ENCODE measurements around the gene FCHO2. TPM values are rescaled to one million over a fixed set of nuclear protein-coding genes. Genes with fewer than 3 reads are reported as not detected.
"Not testable (repeated sequence)": the region's sequence is repeated elsewhere in the genome, so short reads cannot be mapped to it uniquely, and the experiment has no call there.

Gene FCHO2, protein sequence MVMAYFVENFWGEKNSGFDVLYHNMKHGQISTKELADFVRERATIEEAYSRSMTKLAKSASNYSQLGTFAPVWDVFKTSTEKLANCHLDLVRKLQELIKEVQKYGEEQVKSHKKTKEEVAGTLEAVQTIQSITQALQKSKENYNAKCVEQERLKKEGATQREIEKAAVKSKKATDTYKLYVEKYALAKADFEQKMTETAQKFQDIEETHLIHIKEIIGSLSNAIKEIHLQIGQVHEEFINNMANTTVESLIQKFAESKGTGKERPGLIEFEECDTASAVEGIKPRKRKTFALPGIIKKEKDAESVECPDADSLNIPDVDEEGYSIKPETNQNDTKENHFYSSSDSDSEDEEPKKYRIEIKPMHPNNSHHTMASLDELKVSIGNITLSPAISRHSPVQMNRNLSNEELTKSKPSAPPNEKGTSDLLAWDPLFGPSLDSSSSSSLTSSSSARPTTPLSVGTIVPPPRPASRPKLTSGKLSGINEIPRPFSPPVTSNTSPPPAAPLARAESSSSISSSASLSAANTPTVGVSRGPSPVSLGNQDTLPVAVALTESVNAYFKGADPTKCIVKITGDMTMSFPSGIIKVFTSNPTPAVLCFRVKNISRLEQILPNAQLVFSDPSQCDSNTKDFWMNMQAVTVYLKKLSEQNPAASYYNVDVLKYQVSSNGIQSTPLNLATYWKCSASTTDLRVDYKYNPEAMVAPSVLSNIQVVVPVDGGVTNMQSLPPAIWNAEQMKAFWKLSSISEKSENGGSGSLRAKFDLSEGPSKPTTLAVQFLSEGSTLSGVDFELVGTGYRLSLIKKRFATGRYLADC
- 1.3 and 1.6 TPM in 2 replicates for total RNA-seq

GRCh38 chr5:72955768-72956323, at the start of gene FCHO2:
TSS of gene FCHO2 (plus strand) at chr5:72956041. CDS start at chr5:72956097, 56 bp downstream.
- peaks cover 15% of the 10 kb centered on the region for H3K4me1 Mint-ChIP-seq (ENCODE audit: low read depth)
- peak within 1 kb of the TSS; percentile 86 for H3K4me3 Mint-ChIP-seq (ENCODE audit: low read depth)
- intact Hi-C loops (cut with micrococcal nuclease), result loop anchor here (5.0 kb wide), 3 partner anchors 139 to 246 kb away; partner anchors contain the start of gene TNPO1
- peak within 1 kb of the TSS; percentile 45 for H3K27ac Mint-ChIP-seq
- peaks cover 56% of the 10 kb centered on the region for H3K27me3 Mint-ChIP-seq (ENCODE audit: low read depth)
- peak; percentile 90 for DNase-seq (ENCODE audit: low spot score)
- no peaks in the 10 kb centered on the region for H3K36me3 Mint-ChIP-seq (ENCODE audit: low read depth)
- no peaks in the 10 kb centered on the region for H3K9me3 Mint-ChIP-seq

- Mint-ChIP-seq H3K4me1 (ENCODE audit: low read depth) (no peaks in the 10 kb centered on the region), H3K4me3 (ENCODE audit: low read depth) (no peak overlapping the region), H3K36me3 (ENCODE audit: low read depth) (peaks cover 72% of the 10 kb centered on the region), H3K27ac (no peak overlapping the region), H3K9me3 (no peaks in the 10 kb centered on the region), H3K27me3 (ENCODE audit: low read depth) (no peaks in the 10 kb centered on the region)
- DNase-seq (ENCODE audit: low spot score), result no peak
- intact Hi-C loops (cut with micrococcal nuclease), result no loop called here
Measured at GRCh38 chr5:72906806-72907205, 49.0 kb upstream of the FCHO2 start.

- Mint-ChIP-seq H3K4me1 (ENCODE audit: low read depth) (no peaks in the 10 kb centered on the region), H3K4me3 (ENCODE audit: low read depth) (no peak overlapping the region), H3K9me3 (no peaks in the 10 kb centered on the region), H3K27me3 (ENCODE audit: low read depth) (no peaks in the 10 kb centered on the region), H3K27ac (no peak overlapping the region), H3K36me3 (ENCODE audit: low read depth) (peaks cover 56% of the 10 kb centered on the region)
- intact Hi-C loops (cut with micrococcal nuclease), result no loop called here
- no peak for DNase-seq (ENCODE audit: low spot score)
Measured at GRCh38 chr5:72908664-72909063, 47.2 kb upstream of the FCHO2 start.

DNA sequence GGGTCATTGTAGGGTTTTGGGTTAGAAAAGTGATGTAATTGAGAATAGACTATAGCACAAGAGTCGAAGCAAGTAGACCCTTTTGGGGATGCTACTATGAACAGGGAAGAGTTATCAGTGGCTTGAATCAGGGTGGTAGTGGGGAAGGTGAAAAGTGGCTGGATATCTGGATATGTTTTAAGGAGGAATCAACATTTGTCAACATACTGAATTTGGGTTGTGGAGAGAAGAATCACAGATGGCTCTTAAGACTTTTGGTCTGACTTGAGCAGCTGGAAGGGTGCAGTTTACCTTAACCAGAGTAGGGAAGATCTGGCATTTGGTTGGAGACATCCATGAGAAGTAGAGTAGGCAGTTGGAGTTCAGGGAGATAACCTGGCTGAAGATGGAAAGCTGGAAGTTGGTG, 38.5 kb upstream of the FCHO2 start:
- Mint-ChIP-seq H3K4me3 (ENCODE audit: low read depth) (no peak overlapping the region), H3K27ac (no peak overlapping the region), H3K27me3 (ENCODE audit: low read depth) (no peaks in the 10 kb centered on the region), H3K9me3 (no peaks in the 10 kb centered on the region), H3K4me1 (ENCODE audit: low read depth) (no peaks in the 10 kb centered on the region), H3K36me3 (ENCODE audit: low read depth) (no peaks in the 10 kb centered on the region)
- DNase-seq (ENCODE audit: low spot score), result no peak
- intact Hi-C loops (cut with micrococcal nuclease), result no loop called here

GRCh38 chr5:72920690-72921502, 34.9 kb upstream of the FCHO2 start:
- Mint-ChIP-seq H3K27ac (no peak overlapping the region), H3K27me3 (ENCODE audit: low read depth) (peaks cover 2% of the 10 kb centered on the region), H3K9me3 (no peaks in the 10 kb centered on the region), H3K36me3 (ENCODE audit: low read depth) (no peaks in the 10 kb centered on the region), H3K4me1 (ENCODE audit: low read depth) (no peaks in the 10 kb centered on the region), H3K4me3 (ENCODE audit: low read depth) (no peak overlapping the region)
- no peak for DNase-seq (ENCODE audit: low spot score)
- intact Hi-C loops (cut with micrococcal nuclease), result no loop called here

GRCh38 chr5:72921886-72922285, 34.0 kb upstream of the FCHO2 start:
- DNase-seq (ENCODE audit: low spot score), result no peak
- intact Hi-C loops (cut with micrococcal nuclease), result no loop called here
- H3K27ac Mint-ChIP-seq, result no peak overlapping the region
- H3K4me3 Mint-ChIP-seq (ENCODE audit: low read depth), result no peak overlapping the region
- no peaks in the 10 kb centered on the region for H3K9me3 Mint-ChIP-seq
- no peaks in the 10 kb centered on the region for H3K36me3 Mint-ChIP-seq (ENCODE audit: low read depth)
- peaks cover 2% of the 10 kb centered on the region for H3K27me3 Mint-ChIP-seq (ENCODE audit: low read depth)
- H3K4me1 Mint-ChIP-seq (ENCODE audit: low read depth), result no peaks in the 10 kb centered on the region

DNA sequence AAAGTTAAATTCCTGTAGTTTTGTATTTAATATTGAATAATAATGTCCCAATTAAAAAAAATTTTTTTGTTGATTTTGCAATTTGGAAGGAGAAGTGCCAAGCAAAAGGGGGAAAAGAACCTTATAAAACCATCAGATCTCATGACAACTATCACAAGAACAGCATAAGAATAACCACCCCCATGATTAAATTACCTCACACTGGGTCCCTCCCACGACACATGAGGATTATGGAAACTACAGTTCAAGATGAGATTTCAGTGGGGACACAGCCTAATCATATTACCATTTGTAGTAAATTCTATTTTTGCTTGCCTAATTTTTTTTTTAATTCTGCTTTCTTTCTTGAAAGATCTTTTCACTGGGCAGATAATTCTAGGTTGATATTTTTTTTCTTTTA, 33.4 kb upstream of the FCHO2 start:
- H3K4me1 Mint-ChIP-seq (ENCODE audit: low read depth), result no peaks in the 10 kb centered on the region
- intact Hi-C loops (cut with micrococcal nuclease), result no loop called here
- H3K4me3 Mint-ChIP-seq (ENCODE audit: low read depth), result no peak overlapping the region
- H3K27ac Mint-ChIP-seq, result no peak overlapping the region
- H3K9me3 Mint-ChIP-seq, result no peaks in the 10 kb centered on the region
- peaks cover 2% of the 10 kb centered on the region for H3K27me3 Mint-ChIP-seq (ENCODE audit: low read depth)
- H3K36me3 Mint-ChIP-seq (ENCODE audit: low read depth), result no peaks in the 10 kb centered on the region
- no peak for DNase-seq (ENCODE audit: low spot score)

GRCh38 chr5:72925336-72926010, 30.4 kb upstream of the FCHO2 start:
- H3K27ac Mint-ChIP-seq, result no peak overlapping the region
- H3K4me1 Mint-ChIP-seq (ENCODE audit: low read depth), result no peaks in the 10 kb centered on the region
- intact Hi-C loops (cut with micrococcal nuclease), result no loop called here
- DNase-seq (ENCODE audit: low spot score), result no peak
- no peak overlapping the region for H3K4me3 Mint-ChIP-seq (ENCODE audit: low read depth)
- H3K36me3 Mint-ChIP-seq (ENCODE audit: low read depth), result no peaks in the 10 kb centered on the region
- H3K27me3 Mint-ChIP-seq (ENCODE audit: low read depth), result peaks cover 8% of the 10 kb centered on the region
- H3K9me3 Mint-ChIP-seq, result no peaks in the 10 kb centered on the region

- H3K9me3 Mint-ChIP-seq; H3K4me1 Mint-ChIP-seq (ENCODE audit: low read depth); H3K4me3 Mint-ChIP-seq (ENCODE audit: low read depth); H3K27me3 Mint-ChIP-seq (ENCODE audit: low read depth); H3K36me3 Mint-ChIP-seq (ENCODE audit: low read depth); intact Hi-C loops (cut with micrococcal nuclease); H3K27ac Mint-ChIP-seq; DNase-seq (ENCODE audit: low spot score): not testable (repeated sequence)
Measured at GRCh38 chr5:72932686-72933085, 23.2 kb upstream of the FCHO2 start.

GRCh38 chr5:72934953-72935725, 20.7 kb upstream of the FCHO2 start:
- DNase-seq (ENCODE audit: low spot score); H3K9me3 Mint-ChIP-seq; H3K27me3 Mint-ChIP-seq (ENCODE audit: low read depth); H3K4me1 Mint-ChIP-seq (ENCODE audit: low read depth); intact Hi-C loops (cut with micrococcal nuclease); H3K4me3 Mint-ChIP-seq (ENCODE audit: low read depth); H3K27ac Mint-ChIP-seq; H3K36me3 Mint-ChIP-seq (ENCODE audit: low read depth): not testable (repeated sequence)

- H3K36me3 Mint-ChIP-seq (ENCODE audit: low read depth), result no peaks in the 10 kb centered on the region
- peaks cover 6% of the 10 kb centered on the region for H3K27me3 Mint-ChIP-seq (ENCODE audit: low read depth)
- no peaks in the 10 kb centered on the region for H3K9me3 Mint-ChIP-seq
- H3K4me1 Mint-ChIP-seq (ENCODE audit: low read depth), result no peaks in the 10 kb centered on the region
- intact Hi-C loops (cut with micrococcal nuclease), result no loop called here
- no peak overlapping the region for H3K27ac Mint-ChIP-seq
- no peak overlapping the region for H3K4me3 Mint-ChIP-seq (ENCODE audit: low read depth)
- no peak for DNase-seq (ENCODE audit: low spot score)
Measured at GRCh38 chr5:72936893-72937292, 18.9 kb upstream of the FCHO2 start.

Measured in activated T-helper 2 cell treated with anti-CD3 and anti-CD28 coated beads, Interferon-gamma antibody, Interleukin-2, Interleukin-4, amounts not matched to agents 10 μg/mL and 5 μg/mL and 100 μg/mL, durations not matched to agents 14 hours and 24 hours and 36 hours (primary cell).